SJCRH30 (cell line): ENCODE measurements around the gene MMP20. TPM values are rescaled to one million over a fixed set of nuclear protein-coding genes. Genes with fewer than 3 reads are reported as not detected.

Source experiments
- DNase-seq, 2 experiments: peaks; one replicate each; pipeline ENCODE4 v3.0.0-alpha.2; 2015 to 2020
- H3K27ac ChIP-seq: fragments of 250-450 bp; sonication (Bioruptor Pico); 2 replicates; pipeline ENCODE4 v1.5.1; 2020; ENCODE audit warnings: mild to moderate bottlenecking, moderate library complexity
- H3K27me3 ChIP-seq: fragments of 250-450 bp; sonication (Bioruptor Pico); 2 replicates; pipeline ENCODE4 v1.5.1; 2020; ENCODE audit warnings: mild to moderate bottlenecking, moderate library complexity
- H3K36me3 ChIP-seq: fragments of 250-450 bp; sonication (Bioruptor Pico); 2 replicates; pipeline ENCODE4 v1.5.1; 2020; ENCODE audit warnings: mild to moderate bottlenecking, moderate library complexity
- H3K4me1 ChIP-seq: fragments of 250-450 bp; sonication (Bioruptor Pico); 2 replicates; pipeline ENCODE4 v1.5.1; 2020; ENCODE audit warnings: mild to moderate bottlenecking, moderate library complexity
- H3K4me3 ChIP-seq: fragments of 250-450 bp; sonication (Bioruptor Pico); 2 replicates; pipeline ENCODE4 v1.5.1; 2020; ENCODE audit warnings: mild to moderate bottlenecking, moderate library complexity
- H3K9me3 ChIP-seq: fragments of 250-450 bp; sonication (Bioruptor Pico); replicated peaks from 2 replicates; pipeline ENCODE4 v1.5.1; 2020; ENCODE audit warnings: mild to moderate bottlenecking, moderate library complexity
- total RNA-seq: library from RNA; depleted of rRNA; stranded (reverse); fragments of >200 nt; shearing (Covaris generic); gene quantifications from 2 replicates; pipeline ENCODE4 v1.2.3, GENCODE V29; 2014

MMP20 gene
- total RNA-seq, 1 experiment from 2014 or later: not detected

DNA sequence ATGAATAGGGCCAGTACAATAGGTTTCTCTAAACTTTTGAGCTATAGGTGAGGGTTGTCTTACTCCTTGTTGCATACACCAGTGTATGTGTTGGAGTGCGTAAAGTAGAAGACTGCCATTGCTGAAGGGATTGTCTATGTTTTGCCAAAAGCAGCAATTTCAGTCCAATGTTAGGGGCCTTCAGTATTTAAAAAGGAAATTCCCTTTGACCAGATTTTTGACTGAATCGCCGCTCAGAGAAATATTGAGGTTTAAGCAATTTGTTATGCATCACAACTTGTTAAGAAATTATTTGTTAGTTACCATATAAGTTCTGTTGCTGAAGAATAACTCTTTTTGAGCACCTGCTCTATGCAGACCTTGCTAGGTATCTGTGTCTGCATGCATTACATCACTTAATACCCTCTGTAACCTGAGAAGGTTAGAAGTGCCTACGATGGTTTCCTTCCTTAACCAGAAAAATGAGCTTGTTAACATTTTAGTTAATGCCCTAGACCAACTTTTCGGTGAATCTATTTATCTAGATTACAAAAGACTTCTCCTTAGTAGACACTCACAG is 33.9 kb downstream of the MMP20 start:
- H3K27me3 ChIP-seq: no peaks in the 10 kb centered on the region
- no peak overlapping the region for H3K4me3 ChIP-seq
- H3K27ac ChIP-seq: no peak overlapping the region
- no peak for DNase-seq
- H3K36me3 ChIP-seq: no peaks in the 10 kb centered on the region
- H3K4me1 ChIP-seq: no peaks in the 10 kb centered on the region
- no peaks in the 10 kb centered on the region for H3K9me3 ChIP-seq

DNA sequence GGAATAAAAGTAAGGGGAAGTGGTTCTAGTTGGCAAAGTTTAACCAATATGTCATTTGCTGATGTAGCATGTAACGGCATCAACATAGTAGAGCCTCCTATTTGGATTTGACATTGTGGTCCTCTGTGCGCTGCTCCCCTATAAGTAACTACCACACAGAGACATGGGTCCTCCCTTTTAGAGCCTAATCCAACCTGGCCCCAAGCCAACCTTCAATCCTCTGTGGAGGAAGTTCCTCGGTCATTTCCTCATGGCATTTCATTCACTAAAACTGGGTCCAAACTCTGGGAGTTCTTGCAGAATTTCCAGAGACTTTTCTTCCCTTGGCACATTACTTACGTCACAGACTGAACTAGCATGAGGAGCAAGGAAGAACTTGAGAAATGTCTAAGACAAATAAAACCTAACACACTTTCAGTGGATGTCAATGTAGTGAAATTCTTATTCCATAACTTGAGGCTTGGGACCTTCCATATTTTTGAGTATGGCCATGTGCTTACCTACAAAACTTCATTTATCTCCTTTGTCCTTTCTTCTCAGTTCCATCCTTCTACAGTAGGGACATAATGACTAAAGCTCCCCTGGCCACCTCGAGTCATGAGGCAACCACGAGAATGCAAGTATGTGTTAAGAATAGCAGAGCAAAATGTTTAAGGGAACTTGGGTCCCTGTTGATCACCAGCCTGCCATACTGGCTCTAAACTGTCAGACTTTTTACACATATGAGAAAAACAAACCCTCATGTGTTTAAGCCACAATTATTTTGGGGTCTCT is 34.7 kb downstream of the MMP20 start:
- H3K27me3 ChIP-seq: no peaks in the 10 kb centered on the region
- no peak overlapping the region for H3K4me3 ChIP-seq
- H3K36me3 ChIP-seq: no peaks in the 10 kb centered on the region
- H3K9me3 ChIP-seq: no peaks in the 10 kb centered on the region
- no peaks in the 10 kb centered on the region for H3K4me1 ChIP-seq
- H3K27ac ChIP-seq: no peak overlapping the region
- peak in 1 of 2 experiments; percentile 18 for DNase-seq

DNA sequence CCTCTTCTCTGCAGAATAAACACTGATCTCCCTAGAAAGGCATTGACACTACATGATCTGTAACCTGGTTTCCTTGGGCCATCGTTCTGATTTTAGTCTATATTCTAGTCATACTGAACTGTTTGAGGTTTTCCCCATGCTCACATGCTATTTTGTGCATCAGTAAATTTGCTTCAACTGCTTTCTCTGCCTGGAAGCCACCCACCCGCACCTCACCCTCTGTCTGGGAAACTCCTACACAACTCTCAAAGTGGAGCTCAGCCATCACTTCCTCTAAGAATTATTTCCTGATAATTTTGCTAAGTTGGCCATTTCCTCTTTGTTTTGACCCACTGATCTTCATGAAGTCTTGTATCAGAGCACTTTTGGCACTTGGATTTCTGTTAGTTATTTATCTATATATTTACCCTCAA is 36.1 kb downstream of the MMP20 start:
- no peaks in the 10 kb centered on the region for H3K36me3 ChIP-seq

GRCh38 chr11:102587722-102588121 is 37.4 kb downstream of the MMP20 start:
- H3K36me3 ChIP-seq: no peaks in the 10 kb centered on the region
- H3K9me3 ChIP-seq: no peaks in the 10 kb centered on the region
- H3K4me1 ChIP-seq: no peaks in the 10 kb centered on the region
- H3K27me3 ChIP-seq: no peaks in the 10 kb centered on the region
- no peak overlapping the region for H3K27ac ChIP-seq
- no peak for DNase-seq
- H3K4me3 ChIP-seq: no peak overlapping the region

More for the DNA sequence above, 36.1 kb downstream of the MMP20 start:
- Histone ChIP-seq H3K4me3 (no peak overlapping the region), H3K9me3 (no peaks in the 10 kb centered on the region), H3K27me3 (no peaks in the 10 kb centered on the region), H3K4me1 (no peaks in the 10 kb centered on the region), H3K27ac (no peak overlapping the region)
- DNase-seq: no peak

DNA sequence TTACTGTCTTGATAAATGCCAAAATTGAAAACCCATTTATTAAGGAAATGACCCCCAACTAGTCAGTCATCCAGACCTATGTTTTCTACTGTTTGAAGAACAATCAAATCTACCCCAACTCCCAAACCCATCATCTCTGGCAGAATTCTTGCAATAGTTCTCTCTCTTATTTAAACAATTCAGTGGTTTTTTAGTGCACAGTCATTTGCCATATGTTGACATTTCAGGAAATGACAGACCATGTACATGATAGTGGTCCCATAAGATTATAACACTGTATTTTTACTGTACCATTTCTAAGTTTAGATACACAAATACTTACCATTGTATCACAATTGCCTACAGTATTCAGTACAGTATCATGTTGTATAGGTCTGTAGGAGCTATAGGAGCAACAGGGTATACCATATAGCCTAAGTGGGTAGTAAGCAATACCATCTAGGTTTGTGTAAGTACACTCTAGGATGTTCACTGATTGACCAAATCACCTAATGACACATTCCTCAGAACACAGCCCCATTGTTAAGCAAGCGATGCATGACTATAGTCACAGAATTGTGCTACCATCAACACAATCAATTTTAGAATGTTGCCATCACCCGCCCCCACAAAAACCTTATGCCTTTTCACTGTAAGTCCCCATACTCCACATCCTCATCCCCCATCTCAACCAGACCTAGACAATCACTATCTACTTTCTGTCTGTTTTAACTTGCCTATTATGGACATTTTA is 41.8 kb downstream of the MMP20 start:
- no peaks in the 10 kb centered on the region for H3K9me3 ChIP-seq
- H3K4me3 ChIP-seq: no peak overlapping the region
- no peak overlapping the region for H3K27ac ChIP-seq
- H3K27me3 ChIP-seq: no peaks in the 10 kb centered on the region
- no peaks in the 10 kb centered on the region for H3K4me1 ChIP-seq
- no peaks in the 10 kb centered on the region for H3K36me3 ChIP-seq
- DNase-seq: no peak

DNA sequence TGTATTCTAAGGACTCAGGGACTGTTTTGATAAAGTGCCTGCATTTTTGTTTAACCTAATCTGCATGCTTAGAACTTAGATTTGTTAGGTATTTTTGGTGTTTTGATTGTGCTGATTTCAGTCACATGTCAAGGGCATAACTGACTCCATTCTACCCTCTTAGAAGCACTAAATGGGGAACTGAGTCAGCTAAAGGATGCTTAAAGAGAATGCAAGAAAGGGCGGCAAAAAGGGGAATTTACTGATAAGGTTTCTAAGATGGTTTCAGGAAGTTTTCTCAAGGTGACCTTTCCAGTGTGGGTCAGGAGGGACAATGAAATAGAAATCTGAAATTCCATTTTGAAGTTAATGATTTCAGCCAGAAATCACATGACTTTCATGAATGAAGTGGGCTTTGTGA is 43.0 kb downstream of the MMP20 start:
- H3K27ac ChIP-seq: no peak overlapping the region
- H3K9me3 ChIP-seq: no peaks in the 10 kb centered on the region
- no peak for DNase-seq
- no peaks in the 10 kb centered on the region for H3K27me3 ChIP-seq
- H3K4me3 ChIP-seq: no peak overlapping the region
- H3K36me3 ChIP-seq: no peaks in the 10 kb centered on the region
- no peaks in the 10 kb centered on the region for H3K4me1 ChIP-seq

- no peak for DNase-seq
These were observed 44.1 kb downstream of the MMP20 start for GRCh38 chr11:102581066-102581465.

GRCh38 chr11:102580185-102580951 is 44.8 kb downstream of the MMP20 start:
- Histone ChIP-seq H3K4me1 (no peaks in the 10 kb centered on the region), H3K27ac (no peak overlapping the region), H3K36me3 (no peaks in the 10 kb centered on the region), H3K4me3 (no peak overlapping the region), H3K9me3 (no peaks in the 10 kb centered on the region), H3K27me3 (no peaks in the 10 kb centered on the region)
- DNase-seq: no peak

More at GRCh38 chr11:102581066-102581465, 44.1 kb downstream of the MMP20 start:
- no peaks in the 10 kb centered on the region for H3K27me3 ChIP-seq
- H3K4me1 ChIP-seq: no peaks in the 10 kb centered on the region
- no peak overlapping the region for H3K27ac ChIP-seq
- no peaks in the 10 kb centered on the region for H3K36me3 ChIP-seq
- no peak overlapping the region for H3K4me3 ChIP-seq
- no peaks in the 10 kb centered on the region for H3K9me3 ChIP-seq

DNA sequence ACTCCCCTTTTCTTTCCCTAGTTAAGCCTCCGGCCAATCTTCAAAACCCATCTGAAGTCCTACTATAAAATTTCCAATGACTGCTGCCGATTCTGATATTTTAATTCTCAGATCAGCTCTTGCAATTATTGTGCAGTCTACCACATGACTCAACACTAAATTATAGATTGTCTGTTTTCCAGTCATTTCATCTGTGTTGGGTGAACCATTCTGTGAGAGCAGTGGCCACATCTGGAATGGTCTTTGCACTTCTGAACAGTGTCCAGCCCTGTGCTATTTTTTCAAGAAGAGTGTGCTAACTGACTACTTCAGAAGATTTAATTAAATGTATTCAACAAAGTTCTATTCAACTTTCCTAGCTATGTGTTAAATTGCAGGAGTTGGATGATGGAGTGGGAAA is 47.4 kb downstream of the MMP20 start:
- Histone ChIP-seq H3K4me3 (no peak overlapping the region), H3K36me3 (no peaks in the 10 kb centered on the region), H3K9me3 (no peaks in the 10 kb centered on the region), H3K4me1 (no peaks in the 10 kb centered on the region), H3K27me3 (no peaks in the 10 kb centered on the region), H3K27ac (no peak overlapping the region)
- no peak for DNase-seq

DNA sequence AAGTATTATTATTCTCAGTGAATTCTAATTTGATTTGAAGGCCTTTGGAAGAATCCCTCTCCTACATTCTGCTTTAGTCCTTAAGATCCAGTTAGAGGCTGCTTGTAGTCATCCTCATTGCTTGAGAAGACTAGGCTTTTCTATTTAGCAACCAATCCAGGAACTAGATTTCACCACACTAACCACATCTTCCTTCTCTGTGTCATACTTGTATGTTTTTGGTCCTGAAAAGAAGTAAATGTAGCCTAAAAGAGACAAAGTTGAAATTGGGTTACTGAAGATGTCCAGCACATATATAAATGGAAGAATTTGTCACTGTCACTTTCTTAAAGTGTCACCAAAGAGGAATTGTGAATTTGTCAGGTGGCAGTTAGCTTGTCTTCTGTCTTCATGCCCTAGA is 48.0 kb downstream of the MMP20 start:
- Histone ChIP-seq H3K4me1 (no peaks in the 10 kb centered on the region), H3K36me3 (no peaks in the 10 kb centered on the region), H3K9me3 (no peaks in the 10 kb centered on the region), H3K4me3 (no peak overlapping the region), H3K27me3 (no peaks in the 10 kb centered on the region), H3K27ac (no peak overlapping the region)
- no peak for DNase-seq

GRCh38 chr11:102576350-102576749 is 48.8 kb downstream of the MMP20 start:
- Histone ChIP-seq H3K27me3 (no peaks in the 10 kb centered on the region), H3K4me1 (no peaks in the 10 kb centered on the region), H3K27ac (no peak overlapping the region), H3K9me3 (no peaks in the 10 kb centered on the region), H3K4me3 (no peak overlapping the region), H3K36me3 (no peaks in the 10 kb centered on the region)
- DNase-seq: no peak

- Histone ChIP-seq H3K27ac (no peak overlapping the region), H3K36me3 (no peaks in the 10 kb centered on the region), H3K4me3 (no peak overlapping the region), H3K9me3 (no peaks in the 10 kb centered on the region), H3K27me3 (no peaks in the 10 kb centered on the region), H3K4me1 (no peaks in the 10 kb centered on the region)
- no peak for DNase-seq
These were observed 50.1 kb downstream of the MMP20 start for GRCh38 chr11:102575012-102575411.

GRCh38 chr11:102573851-102574250 is 51.3 kb downstream of the MMP20 start:
- no peaks in the 10 kb centered on the region for H3K27me3 ChIP-seq
- H3K27ac ChIP-seq: no peak overlapping the region
- peak in 1 of 2 experiments; percentile 12 for DNase-seq
- no peaks in the 10 kb centered on the region for H3K9me3 ChIP-seq
- H3K36me3 ChIP-seq: no peaks in the 10 kb centered on the region
- no peaks in the 10 kb centered on the region for H3K4me1 ChIP-seq
- H3K4me3 ChIP-seq: no peak overlapping the region

GRCh38 chr11:102572554-102573220 is 52.4 kb downstream of the MMP20 start:
- Histone ChIP-seq H3K27ac (no peak overlapping the region), H3K9me3 (no peaks in the 10 kb centered on the region), H3K27me3 (no peaks in the 10 kb centered on the region), H3K36me3 (no peaks in the 10 kb centered on the region), H3K4me3 (no peak overlapping the region), H3K4me1 (no peaks in the 10 kb centered on the region)
- DNase-seq: no peak
